GM21825 (cell line): ENCODE data around the gene ENDOV.

Source experiments
- ATAC-seq: cut with Tn5 transposase; IDR thresholded peaks from one replicate; pipeline ENCODE4 v1.9.1; 2021; ENCODE audit warnings: mild to moderate bottlenecking, moderate library complexity; ENCODE audit not compliant: unreplicated experiment

ENDOV gene

GRCh38 chr17:80447790-80448189 is 32.8 kb downstream of the ENDOV start:
- ATAC-seq = no peak

- ATAC-seq = no peak
Measured at GRCh38 chr17:80449194-80449929, 34.4 kb downstream of the ENDOV start.

- no peak for ATAC-seq
Measured at GRCh38 chr17:80449930-80450576, 35.1 kb downstream of the ENDOV start.

GRCh38 chr17:80451104-80451775 is 36.3 kb downstream of the ENDOV start:
- ATAC-seq = no peak

- ATAC-seq = no peak
Measured at GRCh38 chr17:80452173-80452915, 37.4 kb downstream of the ENDOV start.

GRCh38 chr17:80453126-80453997 is 38.4 kb downstream of the ENDOV start:
- ATAC-seq = no peak

- no peak for ATAC-seq
Measured at GRCh38 chr17:80453998-80454556, 39.1 kb downstream of the ENDOV start.

- peak; percentile 81 for ATAC-seq
Measured at GRCh38 chr17:80454557-80455335, 39.8 kb downstream of the ENDOV start.

GRCh38 chr17:80455336-80455710 is 40.4 kb downstream of the ENDOV start:
- peak; percentile 28 for ATAC-seq

- no peak for ATAC-seq
Measured at GRCh38 chr17:80455784-80456183, 40.8 kb downstream of the ENDOV start.

GRCh38 chr17:80456465-80457235 is 41.7 kb downstream of the ENDOV start:
- ATAC-seq = no peak

GRCh38 chr17:80457236-80457856 is 42.4 kb downstream of the ENDOV start:
- no peak for ATAC-seq

GRCh38 chr17:80458016-80458415 is 43.0 kb downstream of the ENDOV start:
- no peak for ATAC-seq

GRCh38 chr17:80459234-80459633 is 44.3 kb downstream of the ENDOV start:
- ATAC-seq = no peak

- ATAC-seq = no peak
Measured at GRCh38 chr17:80460429-80460834, 45.5 kb downstream of the ENDOV start.

GRCh38 chr17:80461528-80462160 is 46.7 kb downstream of the ENDOV start:
- no peak for ATAC-seq

- no peak for ATAC-seq
Measured at GRCh38 chr17:80463784-80464400, 48.9 kb downstream of the ENDOV start.
